Mucosa of descending colon (tissue), 3 donors: ENCODE measurements around the gene MCM9. TPM values are rescaled to one million over a fixed set of nuclear protein-coding genes. Genes with fewer than 3 reads are reported as not detected.

ENCODE experiments used
- ATAC-seq: fragments of 200-7000 bp; cut with Tn5 transposase; one replicate; pipeline ENCODE4 v1.9.1; 2020; ENCODE audit warnings: mild to moderate bottlenecking, moderate library complexity
- DNase-seq, 3 donors: peaks; one replicate each; pipeline ENCODE4 v3.0.0-alpha.2; 2020
- H3K36me3 ChIP-seq: fragments of 200-600 bp; one replicate; pipeline ENCODE4 v1.8.0; 2021; ENCODE audit warnings: low read depth, mild to moderate bottlenecking
- H3K4me1 ChIP-seq: fragments of 200-600 bp; one replicate; pipeline ENCODE4 v1.8.0; 2021; ENCODE audit warnings: low read depth, mild to moderate bottlenecking
- H3K4me3 ChIP-seq: fragments of 200-600 bp; one replicate; pipeline ENCODE4 v1.8.0; 2021; ENCODE audit warnings: mild to moderate bottlenecking
- H3K9me3 ChIP-seq: fragments of 200-600 bp; one replicate; pipeline ENCODE4 v1.8.0; 2021; ENCODE audit warnings: mild to moderate bottlenecking
- CTCF ChIP-seq: fragments of 200-600 bp; IDR thresholded peaks from one replicate; pipeline ENCODE4 v1.8.0; 2022; ENCODE audit warnings: antibody characterized with exemption, mild to moderate bottlenecking
- intact Hi-C, 2 donors: fragments of 100-400 bp; cut with DNase I in 1 of 2; cut with micrococcal nuclease in 1 of 2; formaldehyde crosslinking; loops; one replicate each; pipeline versions ENCODE4 v1.11.0 to v1.11.1; 2022; cut with DNase I, micrococcal nuclease
- total RNA-seq, 3 donors: library from RNA; stranded (reverse); fragmentation: NEBNext Ultra II Directional in 2 of 3; extraction: Animal tissue kit (Norgen Biotek cat#: 25700) in 2 of 3; gene quantifications; one replicate each; pipeline versions ENCODE4 v1.2.1 to v1.2.4, GENCODE V29; 2021 to 2023
- donor health status: DM: no; HTN: no; CAD: no; lungs with moderate emphysema.
- donor health status: DM: no; HTN: no; CAD: no.
- donor health status: DM: no; HTN: yes; CAD: no.

The MCM9 gene
- total RNA-seq, 3 donors from 2014 or later = 15.7 to 26.3 (median 20.9) TPM

GRCh38 chr6:118965371-118965770, 30.4 kb upstream of the MCM9 start:
- intact Hi-C loops = loop anchor here (5.0 to 10.0 kb wide), 2 partner anchors 147 to 149 kb away; no protein-coding TSS in a partner anchor
- TF ChIP-seq CTCF = no peak
- Histone ChIP-seq H3K4me1 (no peaks in the 10 kb centered on the region), H3K36me3 (no peaks in the 10 kb centered on the region), H3K4me3 (no peak overlapping the region), H3K9me3 (no peaks in the 10 kb centered on the region)
- DNase-seq = no peak
- no peak for ATAC-seq

GRCh38 chr6:118963003-118963402, 28.0 kb upstream of the MCM9 start:
- DNase-seq (no peak), ATAC-seq (no peak)
- no peak for TF ChIP-seq CTCF
- intact Hi-C loops = loop anchor here in 1 of 2 donors (10.0 kb wide), 1 partner anchor 152 kb away; no protein-coding TSS in a partner anchor
- Histone ChIP-seq H3K4me3 (no peak overlapping the region), H3K9me3 (no peaks in the 10 kb centered on the region), H3K4me1 (no peaks in the 10 kb centered on the region), H3K36me3 (no peaks in the 10 kb centered on the region)

DNA sequence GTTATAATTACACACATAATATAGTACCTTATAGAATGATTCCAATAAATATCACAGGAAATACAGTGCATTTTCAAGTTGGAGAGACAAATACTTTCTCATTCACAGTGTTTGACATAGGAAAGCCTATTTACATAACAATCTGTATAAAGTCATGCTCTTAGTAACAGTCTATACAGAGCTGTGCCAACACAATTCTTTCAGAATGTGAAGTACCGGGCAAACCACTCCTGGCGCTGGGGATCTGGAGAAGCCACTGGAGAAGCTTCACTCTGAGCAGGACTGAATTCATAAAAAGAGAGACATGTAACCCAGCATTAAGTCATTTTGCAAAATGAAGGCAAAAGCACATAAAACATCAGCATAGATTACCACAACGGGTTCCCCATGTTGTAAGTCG, 24.9 kb upstream of the MCM9 start:
- no peaks in the 10 kb centered on the region for H3K4me1 ChIP-seq
- H3K36me3 ChIP-seq = no peaks in the 10 kb centered on the region
- DNase-seq = no peak
- no peak overlapping the region for H3K4me3 ChIP-seq
- no peaks in the 10 kb centered on the region for H3K9me3 ChIP-seq
- intact Hi-C loops = loop anchor here in 1 of 2 donors (10.0 kb wide), 1 partner anchor 155 kb away; no protein-coding TSS in a partner anchor
- no peak for ATAC-seq
- TF ChIP-seq CTCF = no peak

DNA sequence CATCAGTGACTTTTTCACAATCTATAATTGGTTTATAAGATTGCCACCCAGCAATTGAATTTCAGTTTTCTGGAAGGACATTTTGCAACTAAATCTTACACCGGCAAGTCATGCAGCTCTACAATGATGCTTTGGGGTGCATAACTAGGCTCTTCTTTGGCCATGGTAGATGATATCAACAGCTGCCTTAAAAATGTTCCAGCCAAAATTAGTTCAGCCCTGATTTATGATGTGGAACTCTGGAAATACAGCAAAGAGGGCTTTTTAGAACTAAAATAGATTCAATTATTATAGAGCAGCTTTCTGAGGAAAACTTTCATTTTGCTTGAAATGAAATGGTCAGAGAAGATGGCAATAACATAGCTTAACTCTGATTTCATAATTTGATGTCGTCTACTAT, 18.4 kb upstream of the MCM9 start:
- Histone ChIP-seq H3K4me3 (no peak overlapping the region), H3K36me3 (no peaks in the 10 kb centered on the region), H3K9me3 (no peaks in the 10 kb centered on the region), H3K4me1 (no peaks in the 10 kb centered on the region)
- no peak for TF ChIP-seq CTCF
- DNase-seq (no peak), ATAC-seq (no peak)
- intact Hi-C loops = no loop called here

- no peak overlapping the region for H3K4me3 ChIP-seq
- no peak for ATAC-seq
- H3K9me3 ChIP-seq = no peaks in the 10 kb centered on the region
- no peak for DNase-seq
- TF ChIP-seq CTCF = no peak
- H3K36me3 ChIP-seq = no peaks in the 10 kb centered on the region
- intact Hi-C loops = no loop called here
- H3K4me1 ChIP-seq = no peaks in the 10 kb centered on the region
These were observed 17.7 kb upstream of the MCM9 start for GRCh38 chr6:118952683-118953082.

GRCh38 chr6:118945217-118945616, 10.3 kb upstream of the MCM9 start:
- H3K4me3 ChIP-seq = no peak overlapping the region
- H3K4me1 ChIP-seq = no peaks in the 10 kb centered on the region
- no peaks in the 10 kb centered on the region for H3K36me3 ChIP-seq
- no peak for TF ChIP-seq CTCF
- no peak for DNase-seq
- ATAC-seq = no peak
- intact Hi-C loops = no loop called here
- peaks cover 9% of the 10 kb centered on the region for H3K9me3 ChIP-seq
